ENCODE data around the gene PHTF2. TPM values are rescaled to one million over a fixed set of nuclear protein-coding genes. Genes with fewer than 3 reads are reported as not detected.

PHTF2 gene
- 55.9 and 68.9 TPM in 2 replicates for total RNA-seq (2014; rRNA removed; shearing (Covaris generic))

DNA sequence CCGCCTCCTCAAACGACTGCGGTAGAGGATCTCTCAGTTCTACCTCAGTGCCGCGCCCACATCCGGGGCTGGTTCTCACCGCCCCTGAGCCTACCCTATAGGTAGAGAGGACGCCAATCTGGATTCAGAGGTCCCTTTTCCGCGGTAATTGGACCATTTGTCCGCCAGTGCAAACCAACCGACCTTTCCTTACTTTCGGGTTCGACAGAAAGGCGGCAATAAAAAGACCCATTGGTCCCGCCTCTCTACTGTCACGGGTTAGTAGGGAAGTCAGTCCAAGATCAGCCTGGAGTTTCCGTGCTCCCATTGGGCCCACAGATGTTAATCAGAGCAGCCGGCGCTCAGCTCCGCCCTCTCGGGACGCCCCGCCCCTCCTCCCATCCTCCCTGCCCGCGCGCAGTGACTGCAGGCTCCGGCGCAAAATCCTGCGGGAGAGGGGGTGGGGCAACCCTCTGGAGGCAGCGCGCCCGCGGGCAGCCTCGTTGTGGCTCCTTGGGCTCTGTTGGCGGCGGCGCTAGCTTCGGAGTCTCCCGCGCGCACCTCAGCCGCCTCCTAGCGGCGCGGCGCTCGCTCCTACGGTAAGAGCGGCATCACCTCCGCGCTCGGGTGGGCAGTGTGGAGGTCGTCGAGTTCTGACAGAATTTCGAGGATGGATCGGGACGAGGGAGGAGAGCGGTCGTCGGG is at the start of gene PHTF2, which contains the start of gene TMEM60:
Gene PHTF2, plus strand, starts transcription at position 380 of the 684 bp plus-strand sequence.
Gene TMEM60, minus strand, starts transcription at position 41 of the 684 bp plus-strand sequence. CDS start 4,061 bp downstream, outside the sequence.
- H3K36me3 ChIP-seq = peaks cover 29% of the 10 kb centered on the region
- no peaks in the 10 kb centered on the region for H3K27me3 ChIP-seq (replicated peaks)
- peak within 1 kb of the TSS; percentile 55 for H3K27ac ChIP-seq
- no peaks in the 10 kb centered on the region for H3K9me3 ChIP-seq (replicated peaks)
- H3K4me1 ChIP-seq (replicated peaks) = peaks cover 19% of the 10 kb centered on the region
- H3K4me3 ChIP-seq = peak within 1 kb of the TSS; percentile 79
- peak; percentile 99 to 100 for DNase-seq (ENCODE audit: low read depth in 1 of 2, low spot score in 2 of 2)

DNA sequence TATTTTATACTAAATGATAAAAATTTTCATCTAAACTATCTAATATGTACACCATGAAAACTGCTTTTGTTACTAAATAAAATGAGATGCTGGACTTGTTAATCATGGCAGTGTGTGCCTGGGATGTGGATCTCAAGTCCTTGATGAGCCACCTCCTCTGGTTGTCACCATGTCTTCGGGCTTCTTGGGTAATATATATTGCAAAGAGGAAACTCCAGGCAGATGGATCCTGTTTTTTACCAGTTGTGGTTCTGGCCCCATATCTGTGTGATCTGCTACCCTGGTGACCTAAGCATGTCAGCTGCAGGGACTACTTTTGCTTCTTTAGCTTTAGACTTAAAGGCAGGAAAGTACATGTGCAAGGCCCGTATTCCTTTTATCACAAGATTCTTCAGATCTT is 46.6 kb upstream of the PHTF2 start:
- H3K4me3 ChIP-seq = no peak overlapping the region
- H3K9me3 ChIP-seq (replicated peaks) = no peaks in the 10 kb centered on the region
- peaks cover 9% of the 10 kb centered on the region for H3K36me3 ChIP-seq
- no peaks in the 10 kb centered on the region for H3K27me3 ChIP-seq (replicated peaks)
- H3K4me1 ChIP-seq (replicated peaks) = no peaks in the 10 kb centered on the region
- no peak for DNase-seq (ENCODE audit: low read depth in 1 of 2, low spot score in 2 of 2)
- H3K27ac ChIP-seq = no peak overlapping the region

- no peaks in the 10 kb centered on the region for H3K27me3 ChIP-seq (replicated peaks)
- H3K36me3 ChIP-seq = peaks cover 9% of the 10 kb centered on the region
- DNase-seq (ENCODE audit: low read depth in 1 of 2, low spot score in 2 of 2) = no peak
- no peaks in the 10 kb centered on the region for H3K9me3 ChIP-seq (replicated peaks)
- H3K4me3 ChIP-seq = no peak overlapping the region
- no peaks in the 10 kb centered on the region for H3K4me1 ChIP-seq (replicated peaks)
- no peak overlapping the region for H3K27ac ChIP-seq
These were observed 45.4 kb upstream of the PHTF2 start for GRCh38 chr7:77753173-77753572.

DNA sequence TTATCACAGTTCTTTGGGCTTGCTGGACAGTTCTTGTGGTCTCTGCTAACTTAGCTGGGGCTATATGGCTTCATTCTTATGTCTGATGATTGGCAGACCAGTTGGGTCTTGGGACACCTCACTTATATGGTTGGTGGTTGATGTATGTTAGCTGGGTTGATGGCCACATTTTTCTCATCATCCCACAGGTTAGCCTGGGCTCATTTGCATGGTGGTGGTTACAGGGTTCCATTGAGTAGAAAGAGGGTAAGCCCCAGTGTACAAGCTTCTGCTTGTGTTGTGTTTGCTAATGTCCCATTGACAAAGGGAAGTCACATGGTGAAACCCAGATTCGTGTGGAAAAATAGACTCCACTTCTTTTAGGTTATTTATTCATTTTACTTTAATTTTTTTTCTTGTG is 41.0 kb upstream of the PHTF2 start:
- DNase-seq (ENCODE audit: low read depth in 1 of 2, low spot score in 2 of 2) = no peak
- Histone ChIP-seq H3K4me1 (replicated peaks) (no peaks in the 10 kb centered on the region), H3K4me3 (no peak overlapping the region), H3K27me3 (replicated peaks) (no peaks in the 10 kb centered on the region), H3K9me3 (replicated peaks) (no peaks in the 10 kb centered on the region), H3K36me3 (0 out of 2 replicates have a peak, but pooled peaks cover 5% of the 10 kb centered on the region), H3K27ac (no peak overlapping the region)

DNA sequence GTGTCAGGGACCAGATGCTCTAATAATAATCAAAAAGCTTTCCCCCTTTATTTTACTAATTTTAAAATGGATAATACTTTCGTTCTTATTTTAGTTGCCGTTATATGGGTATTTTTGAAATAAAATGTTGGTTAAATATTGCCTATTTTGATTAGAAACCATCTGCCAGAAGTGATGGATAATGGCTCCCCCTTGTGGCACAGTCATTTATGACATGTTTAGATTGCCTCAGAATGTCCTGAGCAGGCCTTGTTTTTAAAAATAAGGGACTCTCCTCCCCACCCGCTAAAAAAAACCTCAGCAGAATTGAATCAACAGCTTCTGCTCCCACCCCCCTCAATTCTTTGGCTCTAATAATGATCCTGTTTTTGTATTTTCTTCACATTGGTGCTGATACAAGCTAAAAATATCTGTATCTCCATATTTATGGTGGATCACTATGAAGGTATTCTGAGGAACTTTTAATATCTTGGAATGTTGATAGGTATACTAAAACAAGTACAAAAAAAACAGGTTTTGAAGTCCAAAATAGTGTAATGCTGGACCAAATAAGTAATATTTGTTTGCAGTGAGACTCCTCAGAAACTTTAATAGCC is 39.2 kb upstream of the PHTF2 start:
- Histone ChIP-seq H3K27me3 (replicated peaks) (no peaks in the 10 kb centered on the region), H3K36me3 (no peaks in the 10 kb centered on the region), H3K9me3 (replicated peaks) (no peaks in the 10 kb centered on the region), H3K27ac (no peak overlapping the region), H3K4me1 (replicated peaks) (no peaks in the 10 kb centered on the region), H3K4me3 (no peak overlapping the region)
- DNase-seq (ENCODE audit: low read depth in 1 of 2, low spot score in 2 of 2) = peak; percentile 55 to 71

GRCh38 chr7:77760809-77761453 is 37.6 kb upstream of the PHTF2 start:
- Histone ChIP-seq H3K36me3 (no peaks in the 10 kb centered on the region), H3K4me1 (replicated peaks) (peaks cover 6% of the 10 kb centered on the region), H3K27ac (no peak overlapping the region), H3K9me3 (replicated peaks) (no peaks in the 10 kb centered on the region), H3K4me3 (no peak overlapping the region), H3K27me3 (replicated peaks) (no peaks in the 10 kb centered on the region)
- no peak for DNase-seq (ENCODE audit: low read depth in 1 of 2, low spot score in 2 of 2)

DNA sequence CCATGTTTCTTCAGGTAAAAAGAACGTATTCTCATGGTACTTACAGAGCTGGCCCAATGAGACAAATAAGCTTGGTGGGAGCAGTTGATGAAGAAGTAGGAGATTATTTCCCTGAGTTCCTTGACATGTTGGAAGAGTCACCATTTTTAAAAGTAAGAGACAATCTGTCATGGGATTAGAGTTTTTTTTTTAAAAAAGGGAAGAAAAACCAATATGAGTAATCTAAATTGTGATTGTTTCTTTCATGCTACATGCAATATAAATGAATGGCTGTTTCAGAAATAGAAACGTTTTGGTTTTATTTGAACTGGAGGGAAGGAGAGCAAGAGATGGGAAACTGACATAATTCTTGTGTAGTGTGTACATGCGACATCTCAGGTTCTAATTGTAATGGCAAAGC is 33.1 kb upstream of the PHTF2 start:
- Histone ChIP-seq H3K9me3 (replicated peaks) (no peaks in the 10 kb centered on the region), H3K27ac (peak overlapping the region; percentile 48), H3K4me1 (replicated peaks) (peaks cover 21% of the 10 kb centered on the region), H3K4me3 (no peak overlapping the region), H3K27me3 (replicated peaks) (no peaks in the 10 kb centered on the region), H3K36me3 (0 out of 2 replicates have a peak, but pooled peaks cover 4% of the 10 kb centered on the region)
- no peak for DNase-seq (ENCODE audit: low read depth in 1 of 2, low spot score in 2 of 2)

DNA sequence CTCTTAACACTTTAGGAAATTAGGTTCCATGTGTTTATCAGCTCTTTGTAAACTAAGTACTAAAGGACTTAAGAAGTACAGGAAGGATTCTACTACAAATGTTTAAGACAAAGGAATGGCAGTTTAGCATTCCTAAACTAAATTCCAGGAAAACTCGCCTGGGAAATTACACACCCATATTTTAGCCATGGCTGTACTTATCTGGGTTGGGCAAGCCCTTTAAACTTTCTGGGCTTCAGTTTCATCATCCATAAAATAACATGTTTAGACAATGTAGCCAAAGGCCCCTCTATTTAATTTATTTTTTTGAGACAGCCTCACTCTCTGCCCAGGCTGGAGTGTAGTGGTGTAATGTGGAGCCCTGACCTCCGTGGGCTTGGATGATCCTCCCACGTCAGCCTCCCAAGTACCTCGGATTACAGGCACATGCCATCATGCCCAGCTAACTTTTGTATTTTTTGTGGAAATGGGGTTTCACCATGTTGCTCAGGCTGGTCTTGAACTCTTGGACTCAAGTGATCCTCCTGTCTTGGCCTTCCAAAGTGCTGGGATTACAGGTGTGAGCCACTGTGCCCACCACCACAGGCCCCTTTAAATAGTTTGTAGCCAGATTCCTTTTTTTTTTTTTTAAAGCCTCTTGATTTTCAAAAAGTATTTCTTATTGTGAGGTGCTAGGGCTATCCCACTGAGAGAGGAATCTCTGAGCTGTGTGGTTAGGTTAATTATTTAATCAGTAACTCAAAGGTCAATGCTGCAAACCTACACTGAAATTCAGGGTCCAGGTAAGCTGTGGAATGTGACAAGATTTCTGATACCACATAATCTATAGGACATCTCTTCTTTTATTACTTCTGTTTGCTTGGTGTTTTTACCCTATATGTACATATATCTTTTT is 32.4 kb upstream of the PHTF2 start:
- Histone ChIP-seq H3K9me3 (replicated peaks) (no peaks in the 10 kb centered on the region), H3K27ac (peak overlapping the region; percentile 48), H3K27me3 (replicated peaks) (no peaks in the 10 kb centered on the region), H3K4me3 (no peak overlapping the region), H3K36me3 (0 out of 2 replicates have a peak, but pooled peaks cover 4% of the 10 kb centered on the region), H3K4me1 (replicated peaks) (peaks cover 21% of the 10 kb centered on the region)
- DNase-seq (ENCODE audit: low read depth in 1 of 2, low spot score in 2 of 2) = peak in 1 of 2 experiments; percentile 53

GRCh38 chr7:77766801-77767605 is 31.6 kb upstream of the PHTF2 start:
- Histone ChIP-seq H3K4me3 (no peak overlapping the region), H3K4me1 (replicated peaks) (peaks cover 21% of the 10 kb centered on the region), H3K27me3 (replicated peaks) (no peaks in the 10 kb centered on the region), H3K27ac (peak overlapping the region; percentile 48), H3K9me3 (replicated peaks) (no peaks in the 10 kb centered on the region), H3K36me3 (0 out of 2 replicates have a peak, but pooled peaks cover 4% of the 10 kb centered on the region)
- peak in 1 of 2 experiments; percentile 32 for DNase-seq (ENCODE audit: low read depth in 1 of 2, low spot score in 2 of 2)

GRCh38 chr7:77770316-77770715 is 28.3 kb upstream of the PHTF2 start:
- 0 out of 2 replicates have a peak, but pooled peaks cover 13% of the 10 kb centered on the region for H3K36me3 ChIP-seq
- no peak for DNase-seq (ENCODE audit: low read depth in 1 of 2, low spot score in 2 of 2)
- H3K4me3 ChIP-seq = no peak overlapping the region
- H3K9me3 ChIP-seq (replicated peaks) = no peaks in the 10 kb centered on the region
- H3K27me3 ChIP-seq (replicated peaks) = no peaks in the 10 kb centered on the region
- no peak overlapping the region for H3K27ac ChIP-seq
- peaks cover 21% of the 10 kb centered on the region for H3K4me1 ChIP-seq (replicated peaks)

DNA sequence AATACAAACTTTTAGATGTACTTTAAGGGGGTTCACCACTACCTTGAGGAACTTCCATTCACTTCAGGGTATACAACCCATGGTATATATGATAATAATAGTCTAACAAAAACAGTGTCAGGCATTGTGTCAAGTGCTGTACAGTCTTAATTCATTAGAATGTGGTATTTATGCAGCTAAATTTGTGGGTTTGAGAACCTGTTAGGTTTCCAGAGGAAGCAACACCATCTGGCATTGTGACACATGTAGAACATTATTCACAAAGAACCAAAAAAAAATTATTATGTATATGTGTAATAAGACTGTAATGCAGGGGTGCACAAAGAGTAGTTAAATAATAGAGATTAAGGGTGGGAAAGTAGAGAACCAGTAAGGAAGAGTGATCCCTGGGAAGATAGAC is 26.7 kb upstream of the PHTF2 start:
- Histone ChIP-seq H3K36me3 (peaks cover 22% of the 10 kb centered on the region; the same call in 1 of the 2 replicates), H3K4me1 (replicated peaks) (peaks cover 5% of the 10 kb centered on the region), H3K27me3 (replicated peaks) (no peaks in the 10 kb centered on the region), H3K4me3 (no peak overlapping the region), H3K9me3 (replicated peaks) (no peaks in the 10 kb centered on the region), H3K27ac (no peak overlapping the region)
- no peak for DNase-seq (ENCODE audit: low read depth in 1 of 2, low spot score in 2 of 2)

DNA sequence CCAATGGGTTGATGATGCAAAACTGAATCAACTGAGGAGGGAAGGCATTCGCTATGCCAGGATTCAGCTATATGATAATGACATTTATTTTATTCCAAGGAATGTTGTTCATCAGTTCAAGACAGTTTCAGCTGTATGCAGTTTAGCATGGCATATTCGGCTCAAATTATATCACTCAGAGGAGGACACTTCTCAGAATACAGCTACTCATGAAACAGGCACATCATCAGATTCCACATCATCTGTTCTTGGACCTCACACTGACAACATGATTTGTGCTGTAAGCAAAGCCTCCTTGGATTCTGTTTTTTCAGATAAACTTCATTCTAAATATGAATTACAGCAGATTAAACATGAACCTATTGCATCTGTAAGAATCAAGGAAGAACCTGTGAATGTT is 20.0 kb upstream of the PHTF2 start:
- H3K27ac ChIP-seq = no peak overlapping the region

More for the DNA sequence above, 20.0 kb upstream of the PHTF2 start:
- DNase-seq (ENCODE audit: low read depth in 1 of 2, low spot score in 2 of 2) = no peak
- no peaks in the 10 kb centered on the region for H3K4me1 ChIP-seq (replicated peaks)
- H3K4me3 ChIP-seq = no peak overlapping the region
- peaks cover 22% of the 10 kb centered on the region for H3K36me3 ChIP-seq
- no peaks in the 10 kb centered on the region for H3K9me3 ChIP-seq (replicated peaks)
- H3K27me3 ChIP-seq (replicated peaks) = no peaks in the 10 kb centered on the region

All from SJSA1 (cell line).